HG03280 (cell line): ENCODE results near the gene RABGAP1L.
A peak's percentile ranks its signal among the peaks of the same experiment; 100 is the strongest.
"Not testable (repeated sequence)": the region's sequence is repeated elsewhere in the genome, so short reads cannot be mapped to it uniquely, and the experiment has no call there.

Experiments
- ATAC-seq: cut with Tn5 transposase; IDR thresholded peaks from one replicate; pipeline ENCODE4 v1.9.1; 2021; ENCODE audit warnings: mild to moderate bottlenecking, moderate library complexity; ENCODE audit not compliant: unreplicated experiment

RABGAP1L gene

GRCh38 chr1:174159252-174160108 is at the start of gene RABGAP1L:
TSS of gene RABGAP1L (plus strand) at chr1:174159520.
- ATAC-seq: peak; percentile 59

DNA sequence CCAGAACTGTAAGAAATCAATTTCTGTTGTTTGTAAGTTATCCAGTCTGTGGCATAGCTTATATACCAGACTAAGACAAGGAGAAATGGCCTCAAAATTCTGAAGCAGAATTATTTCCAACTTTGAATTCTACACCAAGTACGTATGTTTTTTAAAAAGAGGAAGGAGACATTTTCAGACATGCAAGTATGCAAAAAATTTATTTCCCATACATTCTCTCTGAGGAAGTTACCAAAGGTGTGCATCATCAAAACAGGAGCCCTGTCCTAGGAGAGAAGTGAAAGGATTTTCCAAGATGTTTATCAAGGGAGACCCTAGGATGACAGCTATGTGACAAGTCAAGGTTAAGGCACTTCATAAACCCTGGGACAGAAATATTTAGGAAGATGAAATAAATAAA is 49.3 kb upstream of the RABGAP1L start:
- no peak for ATAC-seq

DNA sequence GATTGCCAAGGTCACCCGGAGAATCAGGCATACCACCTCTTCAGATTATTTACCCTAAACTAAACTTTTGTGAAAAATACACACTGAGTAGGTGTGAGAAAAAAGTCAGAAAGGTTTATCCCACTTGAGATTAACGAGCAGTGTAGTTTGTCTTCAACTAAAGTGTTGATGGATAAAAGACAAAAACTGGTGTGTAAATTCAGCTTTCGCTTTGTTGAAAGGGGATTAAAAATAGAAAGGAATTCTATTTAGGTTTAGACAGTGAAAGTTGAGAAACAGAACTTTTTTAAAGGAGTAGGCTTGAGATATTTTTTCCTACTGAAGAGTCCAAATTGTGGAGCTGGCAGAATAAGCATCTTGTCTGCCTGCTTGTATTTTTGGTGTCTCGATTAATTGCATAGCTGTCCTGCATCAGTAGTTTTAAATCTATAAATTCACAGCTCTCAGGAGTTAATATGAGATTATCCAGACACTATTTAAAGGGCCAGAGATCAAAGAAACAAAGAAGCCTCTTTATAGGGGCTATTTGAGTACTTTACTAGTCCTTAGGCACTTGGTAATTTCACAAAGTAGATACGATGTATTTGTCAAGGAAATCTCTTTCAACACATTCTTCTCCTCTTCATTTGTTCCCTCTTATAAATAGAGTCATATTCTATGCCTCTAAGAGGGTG is 46.7 kb upstream of the RABGAP1L start:
- no peak for ATAC-seq

DNA sequence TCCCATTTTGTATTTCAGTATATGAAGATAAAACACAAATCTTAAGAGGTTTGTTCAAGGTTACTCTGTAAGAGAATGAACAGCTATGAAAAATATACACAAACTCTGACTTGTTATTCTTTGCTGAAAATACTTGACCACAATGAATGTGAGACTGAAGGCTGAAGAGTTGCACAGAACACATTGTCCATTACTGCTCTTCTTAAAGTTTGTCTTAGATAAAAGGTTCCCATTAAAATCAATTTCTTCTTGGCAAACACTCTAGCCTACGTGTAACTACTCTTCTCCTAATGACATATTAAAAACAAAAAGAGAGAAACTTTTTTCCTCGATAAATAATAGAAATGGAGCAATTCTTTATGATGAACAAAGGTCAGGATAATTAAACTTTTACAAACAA is 45.2 kb upstream of the RABGAP1L start:
- ATAC-seq: no peak

DNA sequence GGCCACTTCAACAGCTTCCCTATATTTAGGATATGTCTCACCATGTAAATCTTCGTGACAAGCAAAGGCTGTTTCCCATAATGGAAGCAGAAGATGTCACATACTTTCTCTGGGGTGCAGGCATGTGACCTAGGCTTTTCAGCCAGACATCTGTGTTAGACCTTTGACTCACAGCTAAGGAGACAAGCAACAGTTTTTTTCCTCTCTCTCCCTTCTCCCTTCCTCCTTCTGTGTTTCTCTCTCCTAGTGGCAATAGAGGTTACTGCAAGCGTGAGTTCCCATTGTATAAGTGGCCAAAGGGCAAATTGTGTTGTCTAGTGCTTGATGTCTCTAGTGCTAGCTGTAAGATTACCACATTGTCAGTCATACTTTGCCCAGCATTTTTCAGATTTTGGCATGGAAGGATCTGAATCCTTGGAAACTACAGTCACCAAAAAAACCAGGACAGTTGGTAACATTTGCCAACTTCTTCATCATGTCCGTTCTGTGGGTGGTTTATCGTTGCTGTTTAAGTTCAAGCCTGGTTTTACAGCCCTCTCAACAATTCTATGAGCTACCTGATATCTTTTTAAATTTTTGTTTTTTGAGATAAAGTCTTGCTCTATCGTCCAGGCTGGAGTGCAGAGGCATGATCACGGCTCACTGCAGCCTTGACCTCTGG is 44.4 kb upstream of the RABGAP1L start:
- peak; percentile 91 for ATAC-seq

GRCh38 chr1:174116042-174116441 is 43.3 kb upstream of the RABGAP1L start:
- no peak for ATAC-seq

GRCh38 chr1:174118751-174119150 is 40.6 kb upstream of the RABGAP1L start:
- ATAC-seq: no peak

- not testable (repeated sequence) for ATAC-seq
These were observed 37.0 kb upstream of the RABGAP1L start for GRCh38 chr1:174122318-174122717.

GRCh38 chr1:174123843-174124242 is 35.5 kb upstream of the RABGAP1L start:
- no peak for ATAC-seq

DNA sequence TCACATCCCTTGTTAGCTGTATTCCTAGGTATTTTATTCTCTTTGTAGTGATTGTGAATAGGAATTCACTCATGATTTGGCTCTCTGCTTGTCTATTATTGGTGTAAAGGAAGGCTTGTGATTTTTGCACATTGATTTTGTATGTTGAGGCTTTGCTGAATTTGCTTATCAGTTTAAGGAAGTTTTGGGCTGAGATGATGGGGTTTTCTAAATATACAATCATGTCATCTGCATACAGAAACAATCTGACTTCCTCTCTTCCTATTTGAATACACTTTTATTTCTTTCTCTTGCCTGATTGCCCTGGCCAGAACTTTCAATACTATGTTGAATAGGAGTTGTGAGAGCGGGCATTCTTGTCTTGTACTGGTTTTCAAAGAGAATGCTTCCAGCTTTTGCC is 32.1 kb upstream of the RABGAP1L start:
- not testable (repeated sequence) for ATAC-seq

DNA sequence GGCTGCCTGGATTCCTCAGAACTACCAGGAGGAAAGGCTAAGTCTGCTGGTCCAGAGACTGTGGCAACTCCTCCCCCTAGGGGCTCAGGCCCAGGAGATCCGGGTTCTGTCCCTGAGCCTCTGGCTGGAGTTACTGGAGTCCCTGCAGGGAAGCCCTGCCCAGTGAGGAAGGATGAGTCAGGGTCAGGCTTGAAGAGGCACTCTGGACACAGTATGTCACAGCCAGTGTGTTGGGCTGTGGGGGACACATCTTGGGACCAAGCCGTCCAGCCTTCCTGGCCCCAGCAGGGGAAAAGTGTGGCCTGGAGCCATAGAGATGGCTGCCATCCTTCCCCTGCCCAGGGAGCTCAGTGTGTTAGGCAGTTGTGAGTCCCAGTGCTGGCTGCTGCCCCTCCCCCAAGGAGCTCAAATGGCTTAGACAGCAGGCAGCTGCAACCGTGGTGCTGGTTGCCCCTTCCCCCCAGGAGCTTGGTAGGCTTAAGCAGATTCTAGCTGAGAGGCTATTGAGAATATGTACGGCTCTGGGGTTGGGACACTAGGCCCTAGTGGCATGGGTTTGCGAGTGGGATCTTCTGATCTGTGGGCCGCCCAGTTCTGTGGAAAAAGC is 28.2 kb upstream of the RABGAP1L start:
- ATAC-seq: no peak

- ATAC-seq: no peak
These were observed 25.2 kb upstream of the RABGAP1L start for GRCh38 chr1:174134003-174134659.

DNA sequence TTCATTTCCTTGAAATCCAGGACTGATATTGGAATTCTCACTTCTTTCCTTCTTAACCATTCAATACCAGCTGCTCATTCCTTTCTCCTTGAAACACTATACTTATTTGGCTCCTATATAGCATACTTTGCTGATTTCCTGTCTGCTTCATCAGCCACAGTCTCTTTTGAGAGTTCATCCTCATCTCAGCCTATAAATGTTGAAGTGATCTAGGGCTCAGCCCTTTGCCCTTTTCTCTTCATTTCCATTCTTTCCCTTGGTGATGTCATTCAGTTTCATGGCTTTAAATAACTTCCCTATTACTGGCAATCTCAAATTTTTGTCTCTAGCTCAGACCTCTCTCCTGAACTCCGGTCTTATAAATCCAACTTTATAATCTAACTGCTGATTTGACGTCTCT is 24.1 kb upstream of the RABGAP1L start:
- no peak for ATAC-seq

- no peak for ATAC-seq
These were observed 22.6 kb upstream of the RABGAP1L start for GRCh38 chr1:174136714-174137113.

GRCh38 chr1:174142836-174143235 is 16.5 kb upstream of the RABGAP1L start:
- no peak for ATAC-seq

GRCh38 chr1:174143727-174144396 is 15.5 kb upstream of the RABGAP1L start:
- ATAC-seq: not testable (repeated sequence)

DNA sequence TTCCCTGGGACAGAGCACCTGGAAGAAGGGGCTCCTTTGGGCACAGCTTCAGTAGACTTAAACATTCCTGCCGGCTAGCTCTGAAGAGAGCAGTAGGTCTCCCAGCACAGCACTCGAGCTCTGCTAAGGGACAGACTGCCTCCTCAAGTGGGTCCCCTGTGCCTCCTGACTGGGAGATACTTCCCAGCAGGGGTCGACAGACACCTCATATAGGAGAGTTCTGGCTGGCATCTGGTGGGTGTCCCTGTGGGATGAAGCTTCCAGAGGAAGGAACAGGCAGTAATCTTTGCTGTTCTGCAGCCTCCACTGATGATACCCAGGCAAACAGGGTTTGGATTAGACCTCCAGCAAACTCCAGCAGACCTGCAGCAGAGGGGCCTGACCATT is 14.9 kb upstream of the RABGAP1L start:
- ATAC-seq: not testable (repeated sequence)

DNA sequence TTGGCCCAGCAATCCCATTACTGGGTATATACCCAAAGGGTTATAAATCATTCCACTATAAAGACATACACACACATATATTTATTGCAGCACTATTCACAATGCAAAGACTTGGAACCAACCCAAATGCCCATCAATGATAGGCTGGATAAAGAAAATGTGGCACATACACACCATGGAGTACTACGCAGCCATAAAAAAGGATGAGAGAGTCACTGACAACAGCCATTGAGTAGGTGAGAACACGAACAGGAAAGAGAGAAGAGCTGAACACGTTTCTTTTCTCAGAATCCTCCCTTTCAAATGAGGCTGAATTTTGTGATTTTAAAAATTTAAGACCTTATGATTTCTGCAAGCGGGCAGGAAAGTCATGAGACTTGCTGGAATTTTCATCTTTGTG is 10.1 kb upstream of the RABGAP1L start:
- ATAC-seq: no peak

DNA sequence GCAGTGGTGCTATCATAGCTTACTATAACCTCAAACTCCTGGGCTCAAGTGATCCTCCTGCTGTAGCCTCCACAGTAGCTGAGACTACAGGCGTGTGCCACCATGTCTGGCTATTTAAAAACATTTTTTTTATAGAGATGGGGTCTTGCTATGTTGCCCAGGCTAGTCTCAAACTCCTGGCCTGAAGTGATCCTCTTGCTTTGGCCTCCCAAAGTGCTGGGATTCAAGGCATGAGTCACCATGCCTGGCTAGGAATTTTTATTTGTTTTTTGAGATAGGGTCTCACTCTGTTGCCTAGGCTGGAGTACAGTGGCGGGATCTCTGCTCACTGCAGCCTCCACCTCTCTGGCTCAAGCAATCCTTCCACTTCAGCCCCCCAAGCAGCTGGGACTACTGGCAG is 8.8 kb upstream of the RABGAP1L start:
- ATAC-seq: no peak

GRCh38 chr1:174152427-174152826 is 6.9 kb upstream of the RABGAP1L start:
- no peak for ATAC-seq
